NCI-H2107 (cell line): ENCODE measurements around the gene TFF2.
A peak's percentile ranks its signal among the peaks of the same experiment; 100 is the strongest.

Experiments used
- DNase-seq: peaks from one replicate; lab custom pipeline; 2025; lab: John Stamatoyannopoulos, UW

The TFF2 gene

DNA sequence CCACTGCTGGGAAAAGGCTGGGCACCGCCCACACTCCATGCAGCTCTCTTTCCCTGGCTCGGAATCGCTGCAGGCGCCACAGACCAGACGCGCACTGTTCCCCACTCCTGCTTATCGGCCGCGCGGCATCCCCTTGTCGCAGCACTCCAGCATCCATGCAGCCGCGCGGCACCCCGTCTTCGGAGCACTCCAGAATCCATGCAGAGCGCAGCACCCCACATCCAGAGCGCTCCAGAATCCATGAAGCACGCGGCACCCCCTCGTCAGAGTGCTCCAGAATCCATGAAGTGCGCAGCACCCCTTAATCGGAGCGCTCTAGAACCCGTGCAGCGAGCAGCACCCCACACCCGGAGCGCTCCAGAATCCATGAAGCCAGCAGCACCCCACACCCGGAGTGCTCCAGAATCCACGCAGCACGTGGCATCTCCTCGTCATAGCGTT is 45.1 kb downstream of the TFF2 start:
- no peak for DNase-seq

GRCh38 chr21:42304556-42305454 is 46.0 kb downstream of the TFF2 start:
- no peak for DNase-seq

DNA sequence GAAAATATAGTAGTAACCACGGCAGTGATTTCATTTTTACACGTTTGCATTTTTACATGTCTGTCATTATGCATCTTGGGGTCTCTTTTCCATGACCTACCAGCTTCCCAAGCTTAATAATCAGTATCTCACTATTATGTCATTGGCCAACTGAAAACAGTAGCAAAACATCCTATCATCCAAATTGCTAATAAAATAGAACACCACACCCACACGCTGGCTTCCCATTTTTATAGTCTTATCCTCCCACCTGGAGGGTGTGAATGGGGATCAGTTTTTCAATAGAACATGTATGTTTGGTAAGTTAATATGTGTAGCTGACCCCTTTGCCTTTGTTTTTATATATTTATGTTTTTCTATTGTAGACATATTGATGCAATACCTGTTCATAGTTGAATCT is 47.4 kb downstream of the TFF2 start:
- no peak for DNase-seq

GRCh38 chr21:42302794-42303193 is 48.0 kb downstream of the TFF2 start:
- peak; percentile 58 for DNase-seq

- no peak for DNase-seq
Observed at GRCh38 chr21:42302076-42302650, 48.6 kb downstream of the TFF2 start.

- DNase-seq, result no peak
Observed at GRCh38 chr21:42301371-42302075, 49.3 kb downstream of the TFF2 start.

DNA sequence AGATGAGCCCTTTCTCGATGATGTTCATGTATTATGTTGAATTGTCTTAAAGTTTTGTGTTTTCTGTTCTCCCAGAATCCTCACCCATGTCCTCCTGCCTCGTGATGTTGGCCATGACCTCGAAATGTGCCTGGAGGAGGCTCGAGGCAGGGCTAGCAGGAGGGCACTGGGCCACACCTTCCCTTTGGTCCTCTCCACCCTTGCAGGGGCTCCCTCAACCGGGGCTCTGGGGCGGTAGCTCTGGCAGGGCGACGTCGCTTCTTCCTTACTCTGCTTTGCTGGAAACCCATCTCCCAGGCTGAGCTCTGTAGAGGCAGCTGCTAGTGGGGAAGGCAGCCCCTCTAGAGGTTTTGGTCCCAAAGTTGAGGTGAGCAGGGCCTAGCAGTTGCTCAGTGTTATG is 49.8 kb downstream of the TFF2 start:
- no peak for DNase-seq

- DNase-seq, result no peak
Observed at GRCh38 chr21:42300045-42300583, 50.7 kb downstream of the TFF2 start.

DNA sequence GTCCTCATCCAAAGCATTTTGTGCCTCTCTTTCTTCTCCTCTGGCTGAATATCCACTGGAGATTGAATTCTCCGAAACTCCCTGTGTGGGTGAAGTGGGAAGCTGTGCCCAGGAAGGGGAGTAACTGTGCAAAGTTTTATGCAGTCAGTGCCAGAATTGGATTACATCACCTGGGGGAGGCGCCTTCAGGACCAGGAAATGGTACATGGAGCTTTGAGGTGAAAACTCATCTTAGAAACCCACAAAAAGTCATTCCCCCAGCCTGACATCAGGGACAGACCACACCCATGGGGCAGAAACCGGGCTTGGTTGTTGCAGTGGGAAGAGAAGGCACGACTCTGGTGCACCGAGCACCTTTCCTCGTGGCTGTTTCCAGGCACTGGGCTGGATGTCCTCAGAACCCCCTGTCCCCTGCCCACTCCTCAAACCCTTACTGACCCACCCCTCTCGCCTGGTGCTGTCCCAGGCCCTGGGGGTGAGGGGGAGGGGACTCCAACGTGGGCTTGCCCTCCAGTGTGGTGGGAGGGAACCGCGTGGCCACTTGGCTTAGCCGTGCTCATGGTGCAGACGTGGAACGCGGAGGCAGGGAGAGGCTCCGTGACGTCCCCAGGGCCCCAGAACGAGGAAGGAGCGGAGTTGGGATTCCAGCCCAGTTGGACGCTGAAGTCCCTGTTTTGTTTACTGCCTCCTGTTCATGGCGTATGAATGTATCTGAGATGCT is 51.3 kb downstream of the TFF2 start:
- no peak for DNase-seq

GRCh38 chr21:42298657-42299056 is 52.1 kb downstream of the TFF2 start:
- DNase-seq, result no peak

DNA sequence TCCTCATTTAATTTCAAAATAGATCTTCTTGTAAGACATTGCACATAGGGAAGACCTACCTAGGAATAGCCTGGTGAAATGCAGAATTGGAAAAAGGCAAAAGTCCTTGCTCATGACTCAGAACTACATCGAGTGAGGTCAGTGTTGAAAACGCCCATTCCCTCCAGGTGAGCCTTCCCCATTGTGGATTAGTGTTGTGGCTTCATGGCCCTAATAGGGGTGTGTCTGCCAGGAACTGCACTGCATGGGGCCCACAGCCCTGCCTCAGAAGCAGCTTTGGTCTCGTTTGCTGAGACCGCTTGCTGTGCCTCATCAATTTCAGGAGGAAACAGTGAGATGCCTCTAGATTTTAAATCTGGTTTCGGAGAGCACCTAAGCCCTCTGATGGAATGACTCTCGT is 52.6 kb downstream of the TFF2 start:
- DNase-seq, result no peak

DNA sequence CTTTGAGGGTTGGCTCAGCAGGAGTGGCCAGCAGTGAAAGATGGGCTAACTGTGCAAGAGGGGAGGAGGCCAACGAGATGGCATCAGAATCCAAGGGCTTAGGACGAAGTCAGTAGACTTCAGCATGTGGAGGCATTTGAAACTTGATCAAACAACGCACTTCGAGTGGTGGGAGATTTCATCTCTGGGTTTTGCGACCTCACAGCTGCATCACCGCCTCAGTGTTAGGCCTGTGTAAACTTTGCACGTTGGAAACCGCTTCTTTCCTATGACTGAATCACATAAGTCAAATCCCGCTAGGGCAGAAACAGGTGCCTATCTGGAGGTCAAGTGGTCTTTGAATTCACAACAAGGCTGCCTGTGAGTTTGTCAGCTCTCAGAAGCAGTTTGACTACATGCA is 53.4 kb downstream of the TFF2 start:
- DNase-seq, result no peak

GRCh38 chr21:42296501-42296900 is 54.3 kb downstream of the TFF2 start:
- no peak for DNase-seq
